ENCODE measurements around the gene ADAMTS12. TPM values are rescaled to one million over a fixed set of nuclear protein-coding genes. Genes with fewer than 3 reads are reported as not detected.

ADAMTS12 gene
- total RNA-seq, 2 experiments from 2014 or later: not detected

- Mint-ChIP-seq H3K27me3 (ENCODE audit: low read depth) (no peaks in the 10 kb centered on the region), H3K4me3 (no peak overlapping the region), H3K27ac (no peak overlapping the region), H3K4me1 (ENCODE audit: low read depth) (no peaks in the 10 kb centered on the region), H3K9me3 (ENCODE audit: insufficient read depth) (no peaks in the 10 kb centered on the region), H3K36me3 (ENCODE audit: low read depth) (no peaks in the 10 kb centered on the region)
- DNase-seq (no peak), ATAC-seq (no peak)
- CTCF ChIA-PET: no interaction called here
- POLR2A ChIA-PET: no interaction called here
Measured at GRCh38 chr5:33614039-33614438, 277.8 kb downstream of the ADAMTS12 start.

- peaks cover 2% of the 10 kb centered on the region for H3K27me3 Mint-ChIP-seq (ENCODE audit: low read depth)
- no peak for ATAC-seq
- no peak overlapping the region for H3K4me3 Mint-ChIP-seq
- no peak for DNase-seq
- H3K27ac Mint-ChIP-seq: no peak overlapping the region
- H3K4me1 Mint-ChIP-seq (ENCODE audit: low read depth): no peaks in the 10 kb centered on the region
- ChIA-PET CTCF (no interaction called here), POLR2A (no interaction called here)
- no peaks in the 10 kb centered on the region for H3K36me3 Mint-ChIP-seq (ENCODE audit: low read depth)
- no peaks in the 10 kb centered on the region for H3K9me3 Mint-ChIP-seq (ENCODE audit: insufficient read depth)
Measured at GRCh38 chr5:33612386-33612785, 279.4 kb downstream of the ADAMTS12 start.

- H3K36me3 Mint-ChIP-seq (ENCODE audit: low read depth): no peaks in the 10 kb centered on the region
- no peak overlapping the region for H3K27ac Mint-ChIP-seq
- POLR2A ChIA-PET: no interaction called here
- CTCF ChIA-PET: interaction anchor here (1.5 kb wide), 1 partner anchor 24 kb away, joined by 3 read pairs; no protein-coding TSS in a partner anchor
- H3K27me3 Mint-ChIP-seq (ENCODE audit: low read depth): peaks cover 2% of the 10 kb centered on the region
- DNase-seq (no peak), ATAC-seq (no peak)
- no peak overlapping the region for H3K4me3 Mint-ChIP-seq
- no peaks in the 10 kb centered on the region for H3K4me1 Mint-ChIP-seq (ENCODE audit: low read depth)
- H3K9me3 Mint-ChIP-seq (ENCODE audit: insufficient read depth): no peaks in the 10 kb centered on the region
Measured at GRCh38 chr5:33611877-33612276, 279.9 kb downstream of the ADAMTS12 start.

GRCh38 chr5:33608344-33609041, 283.3 kb downstream of the ADAMTS12 start:
- Mint-ChIP-seq H3K27me3 (ENCODE audit: low read depth) (peaks cover 2% of the 10 kb centered on the region), H3K4me1 (ENCODE audit: low read depth) (no peaks in the 10 kb centered on the region), H3K36me3 (ENCODE audit: low read depth) (no peaks in the 10 kb centered on the region), H3K27ac (no peak overlapping the region), H3K4me3 (no peak overlapping the region), H3K9me3 (ENCODE audit: insufficient read depth) (no peaks in the 10 kb centered on the region)
- POLR2A ChIA-PET: interaction anchor here (0.6 kb wide), 1 partner anchor 184 kb away, joined by 3 read pairs; no protein-coding TSS in a partner anchor
- no peak for ATAC-seq
- CTCF ChIA-PET: no interaction called here
- DNase-seq: no peak

- Mint-ChIP-seq H3K27me3 (ENCODE audit: low read depth) (peaks cover 2% of the 10 kb centered on the region), H3K4me1 (ENCODE audit: low read depth) (no peaks in the 10 kb centered on the region), H3K4me3 (no peak overlapping the region), H3K36me3 (ENCODE audit: low read depth) (no peaks in the 10 kb centered on the region), H3K27ac (no peak overlapping the region), H3K9me3 (ENCODE audit: insufficient read depth) (no peaks in the 10 kb centered on the region)
- DNase-seq (no peak), ATAC-seq (no peak)
- POLR2A ChIA-PET: no interaction called here
- CTCF ChIA-PET: interaction anchor here (1.0 to 1.3 kb wide), 2 partner anchors 16 to 17 kb away, joined by 3 to 4 read pairs; no protein-coding TSS in a partner anchor
Measured at GRCh38 chr5:33604503-33604902, 287.3 kb downstream of the ADAMTS12 start.

GRCh38 chr5:33601881-33602280, 289.9 kb downstream of the ADAMTS12 start:
- DNase-seq (no peak), ATAC-seq (no peak)
- Mint-ChIP-seq H3K4me1 (ENCODE audit: low read depth) (no peaks in the 10 kb centered on the region), H3K4me3 (no peak overlapping the region), H3K36me3 (ENCODE audit: low read depth) (no peaks in the 10 kb centered on the region), H3K27ac (no peak overlapping the region), H3K27me3 (ENCODE audit: low read depth) (no peaks in the 10 kb centered on the region), H3K9me3 (ENCODE audit: insufficient read depth) (no peaks in the 10 kb centered on the region)
- ChIA-PET CTCF (interaction anchor here (2.0 kb wide), 1 partner anchor 12 kb away, joined by 4 read pairs; no protein-coding TSS in a partner anchor), POLR2A (no interaction called here)

GRCh38 chr5:33595303-33595702, 296.5 kb downstream of the ADAMTS12 start:
- no peak for DNase-seq
- H3K4me3 Mint-ChIP-seq: no peak overlapping the region
- no peaks in the 10 kb centered on the region for H3K36me3 Mint-ChIP-seq (ENCODE audit: low read depth)
- H3K9me3 Mint-ChIP-seq (ENCODE audit: insufficient read depth): no peaks in the 10 kb centered on the region
- H3K27ac Mint-ChIP-seq: no peak overlapping the region
- ChIA-PET CTCF (no interaction called here), POLR2A (no interaction called here)
- peaks cover 3% of the 10 kb centered on the region for H3K27me3 Mint-ChIP-seq (ENCODE audit: low read depth)
- ATAC-seq: no peak
- no peaks in the 10 kb centered on the region for H3K4me1 Mint-ChIP-seq (ENCODE audit: low read depth)

- DNase-seq (no peak), ATAC-seq (no peak)
- Mint-ChIP-seq H3K27ac (no peak overlapping the region), H3K4me3 (no peak overlapping the region), H3K36me3 (ENCODE audit: low read depth) (no peaks in the 10 kb centered on the region), H3K27me3 (ENCODE audit: low read depth) (peaks cover 3% of the 10 kb centered on the region), H3K9me3 (ENCODE audit: insufficient read depth) (no peaks in the 10 kb centered on the region), H3K4me1 (ENCODE audit: low read depth) (no peaks in the 10 kb centered on the region)
- ChIA-PET POLR2A (no interaction called here), CTCF (interaction anchor here (1.0 kb wide), 1 partner anchor 341 kb away, joined by 3 read pairs; no protein-coding TSS in a partner anchor)
Measured at GRCh38 chr5:33594006-33594405, 297.8 kb downstream of the ADAMTS12 start.

- Mint-ChIP-seq H3K4me3 (no peak overlapping the region), H3K4me1 (ENCODE audit: low read depth) (no peaks in the 10 kb centered on the region), H3K27me3 (ENCODE audit: low read depth) (peaks cover 3% of the 10 kb centered on the region), H3K36me3 (ENCODE audit: low read depth) (no peaks in the 10 kb centered on the region), H3K9me3 (ENCODE audit: insufficient read depth) (no peaks in the 10 kb centered on the region), H3K27ac (no peak overlapping the region)
- DNase-seq (no peak), ATAC-seq (no peak)
- POLR2A ChIA-PET: no interaction called here
- CTCF ChIA-PET: interaction anchor here (1.0 kb wide), 1 partner anchor 343 kb away, joined by 6 read pairs; no protein-coding TSS in a partner anchor
Measured at GRCh38 chr5:33592245-33592644, 299.5 kb downstream of the ADAMTS12 start.

GRCh38 chr5:33588654-33589372, 303.0 kb downstream of the ADAMTS12 start:
- peak; percentile 50 for DNase-seq
- ATAC-seq: peak; percentile 44
- H3K4me3 Mint-ChIP-seq: no peak overlapping the region
- H3K27ac Mint-ChIP-seq: no peak overlapping the region
- no peaks in the 10 kb centered on the region for H3K9me3 Mint-ChIP-seq (ENCODE audit: insufficient read depth)
- no peaks in the 10 kb centered on the region for H3K36me3 Mint-ChIP-seq (ENCODE audit: low read depth)
- ChIA-PET POLR2A (interaction anchor here (0.6 kb wide), 1 partner anchor 139 kb away, joined by 3 read pairs; no protein-coding TSS in a partner anchor), CTCF (interaction anchor here (0.5 to 3.4 kb wide), 15 partner anchors 9 to 1848 kb away, joined by 3 to 31 read pairs (median 4); no protein-coding TSS in a partner anchor)
- H3K27me3 Mint-ChIP-seq (ENCODE audit: low read depth): peaks cover 3% of the 10 kb centered on the region
- no peaks in the 10 kb centered on the region for H3K4me1 Mint-ChIP-seq (ENCODE audit: low read depth)

GRCh38 chr5:33583332-33583731, 308.5 kb downstream of the ADAMTS12 start:
- ATAC-seq (no peak), DNase-seq (no peak)
- Mint-ChIP-seq H3K9me3 (ENCODE audit: insufficient read depth) (no peaks in the 10 kb centered on the region), H3K27me3 (ENCODE audit: low read depth) (no peaks in the 10 kb centered on the region), H3K36me3 (ENCODE audit: low read depth) (no peaks in the 10 kb centered on the region), H3K27ac (no peak overlapping the region), H3K4me3 (no peak overlapping the region), H3K4me1 (ENCODE audit: low read depth) (no peaks in the 10 kb centered on the region)
- POLR2A ChIA-PET: no interaction called here
- CTCF ChIA-PET: no interaction called here

- H3K4me3 Mint-ChIP-seq: no peak overlapping the region
- no peaks in the 10 kb centered on the region for H3K27me3 Mint-ChIP-seq (ENCODE audit: low read depth)
- CTCF ChIA-PET: interaction anchor here (1.1 kb wide), 1 partner anchor 218 kb away, joined by 3 read pairs; no protein-coding TSS in a partner anchor
- no peaks in the 10 kb centered on the region for H3K9me3 Mint-ChIP-seq (ENCODE audit: insufficient read depth)
- POLR2A ChIA-PET: no interaction called here
- ATAC-seq (no peak), DNase-seq (no peak)
- no peaks in the 10 kb centered on the region for H3K36me3 Mint-ChIP-seq (ENCODE audit: low read depth)
- no peak overlapping the region for H3K27ac Mint-ChIP-seq
- no peaks in the 10 kb centered on the region for H3K4me1 Mint-ChIP-seq (ENCODE audit: low read depth)
Measured at GRCh38 chr5:33582417-33582816, 309.4 kb downstream of the ADAMTS12 start.
